Measurements from ENCODE around the gene PLD5.
A peak's percentile ranks its signal among the peaks of the same experiment; 100 is the strongest.
"Not testable (repeated sequence)": the region's sequence is repeated elsewhere in the genome, so short reads cannot be mapped to it uniquely, and the experiment has no call there.

The PLD5 gene

GRCh38 chr1:242210316-242210715 lies 314.2 kb downstream of the PLD5 start:
- not testable (repeated sequence) for DNase-seq (ENCODE audit: low spot score)

- no peak for DNase-seq (ENCODE audit: low spot score)
Observed at GRCh38 chr1:242209063-242209462, 315.4 kb downstream of the PLD5 start.

GRCh38 chr1:242208021-242208420 lies 316.5 kb downstream of the PLD5 start:
- DNase-seq (ENCODE audit: low spot score): no peak

GRCh38 chr1:242206994-242207393 lies 317.5 kb downstream of the PLD5 start:
- DNase-seq (ENCODE audit: low spot score): peak; percentile 57

GRCh38 chr1:242205622-242206489 lies 318.6 kb downstream of the PLD5 start:
- DNase-seq (ENCODE audit: low spot score): peak; percentile 94

GRCh38 chr1:242203262-242203661 lies 321.2 kb downstream of the PLD5 start:
- DNase-seq (ENCODE audit: low spot score): no peak

- DNase-seq (ENCODE audit: low spot score): no peak
Observed at GRCh38 chr1:242201090-242201489, 323.4 kb downstream of the PLD5 start.

- no peak for DNase-seq (ENCODE audit: low spot score)
Observed at GRCh38 chr1:242199776-242200458, 324.6 kb downstream of the PLD5 start.

- DNase-seq (ENCODE audit: low spot score): no peak
Observed at GRCh38 chr1:242197907-242198820, 326.3 kb downstream of the PLD5 start.

- DNase-seq (ENCODE audit: low spot score): no peak
Observed at GRCh38 chr1:242196914-242197313, 327.6 kb downstream of the PLD5 start.

- DNase-seq (ENCODE audit: low spot score): no peak
Observed at GRCh38 chr1:242196101-242196500, 328.4 kb downstream of the PLD5 start.

- peak; percentile 14 for DNase-seq (ENCODE audit: low spot score)
Observed at GRCh38 chr1:242189591-242189990, 334.9 kb downstream of the PLD5 start.

GRCh38 chr1:242187816-242188215 lies 336.7 kb downstream of the PLD5 start:
- no peak for DNase-seq (ENCODE audit: low spot score)

GRCh38 chr1:242187171-242187570 lies 337.3 kb downstream of the PLD5 start:
- DNase-seq (ENCODE audit: low spot score): no peak

- no peak for DNase-seq (ENCODE audit: low spot score)
Observed at GRCh38 chr1:242185731-242186130, 338.8 kb downstream of the PLD5 start.

- DNase-seq (ENCODE audit: low spot score): no peak
Observed at GRCh38 chr1:242184955-242185354, 339.5 kb downstream of the PLD5 start.

- not testable (repeated sequence) for DNase-seq (ENCODE audit: low spot score)
Observed at GRCh38 chr1:242179767-242180166, 344.7 kb downstream of the PLD5 start.

GRCh38 chr1:242178924-242179708 lies 345.4 kb downstream of the PLD5 start:
- no peak for DNase-seq (ENCODE audit: low spot score)

- no peak for DNase-seq (ENCODE audit: low spot score)
Observed at GRCh38 chr1:242178436-242178835, 346.1 kb downstream of the PLD5 start.

GRCh38 chr1:242162140-242162539 lies 362.4 kb downstream of the PLD5 start:
- no peak for DNase-seq (ENCODE audit: low spot score)
